ENCODE data around the gene PRR7.

DNA sequence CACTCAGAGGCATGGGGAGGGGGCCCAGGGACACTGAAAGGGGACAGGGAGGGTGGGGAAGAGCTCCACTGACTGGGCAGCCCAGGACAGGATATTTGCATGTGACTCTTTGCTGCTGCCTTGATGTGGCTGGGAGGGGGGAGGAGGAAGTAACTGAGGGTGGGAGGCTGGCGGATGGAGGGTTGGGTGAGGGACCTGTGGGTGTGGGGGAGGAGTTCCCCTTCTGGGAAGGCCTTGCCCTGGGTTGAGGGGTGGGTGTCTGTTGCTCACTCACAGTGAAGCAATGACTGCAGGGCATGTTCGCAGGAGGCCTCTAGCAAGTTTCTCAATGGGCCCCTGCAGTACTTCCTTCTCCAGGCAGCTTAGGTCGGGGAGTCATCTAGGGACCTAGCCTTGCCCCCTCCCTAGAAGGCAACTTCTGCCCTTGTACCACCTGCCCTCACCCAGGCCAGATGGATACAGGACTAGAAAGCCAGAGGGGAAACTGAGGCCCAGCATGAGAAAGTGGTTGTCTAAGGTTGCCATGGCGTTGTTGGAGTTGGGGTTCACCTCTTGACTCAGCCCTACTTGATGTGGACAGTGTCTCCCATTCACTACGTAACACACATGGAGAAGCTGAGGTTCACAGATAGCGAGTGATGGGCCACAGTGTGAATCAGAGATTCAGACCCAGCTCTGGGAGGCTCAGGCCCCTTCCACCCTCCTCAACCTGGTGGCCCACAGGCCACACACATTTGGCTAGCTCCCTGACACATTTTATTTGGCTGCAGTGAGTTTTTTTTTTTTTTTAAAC, 17.2 kb upstream of the PRR7 start:
- TF ChIP-seq POLR2AphosphoS5 (IDR thresholded peaks at IDR 0.05; ENCODE audit: low read depth, low read length) (peak; percentile 20; the same call in 1 of the 2 replicates), TAF1 (IDR thresholded peaks at IDR 0.05; ENCODE audit: borderline replicate concordance, low read depth, low read length) (no peak)
